Dedifferentiated amniotic fluid mesenchymal stem cell (primary cell): Measurements from ENCODE around the gene DAP.

Experiments
- DNase-seq: peaks from one replicate; pipeline ENCODE4 v3.0.0-alpha.2; 2016; ENCODE audit errors: extremely low spot score

The DAP gene

DNA sequence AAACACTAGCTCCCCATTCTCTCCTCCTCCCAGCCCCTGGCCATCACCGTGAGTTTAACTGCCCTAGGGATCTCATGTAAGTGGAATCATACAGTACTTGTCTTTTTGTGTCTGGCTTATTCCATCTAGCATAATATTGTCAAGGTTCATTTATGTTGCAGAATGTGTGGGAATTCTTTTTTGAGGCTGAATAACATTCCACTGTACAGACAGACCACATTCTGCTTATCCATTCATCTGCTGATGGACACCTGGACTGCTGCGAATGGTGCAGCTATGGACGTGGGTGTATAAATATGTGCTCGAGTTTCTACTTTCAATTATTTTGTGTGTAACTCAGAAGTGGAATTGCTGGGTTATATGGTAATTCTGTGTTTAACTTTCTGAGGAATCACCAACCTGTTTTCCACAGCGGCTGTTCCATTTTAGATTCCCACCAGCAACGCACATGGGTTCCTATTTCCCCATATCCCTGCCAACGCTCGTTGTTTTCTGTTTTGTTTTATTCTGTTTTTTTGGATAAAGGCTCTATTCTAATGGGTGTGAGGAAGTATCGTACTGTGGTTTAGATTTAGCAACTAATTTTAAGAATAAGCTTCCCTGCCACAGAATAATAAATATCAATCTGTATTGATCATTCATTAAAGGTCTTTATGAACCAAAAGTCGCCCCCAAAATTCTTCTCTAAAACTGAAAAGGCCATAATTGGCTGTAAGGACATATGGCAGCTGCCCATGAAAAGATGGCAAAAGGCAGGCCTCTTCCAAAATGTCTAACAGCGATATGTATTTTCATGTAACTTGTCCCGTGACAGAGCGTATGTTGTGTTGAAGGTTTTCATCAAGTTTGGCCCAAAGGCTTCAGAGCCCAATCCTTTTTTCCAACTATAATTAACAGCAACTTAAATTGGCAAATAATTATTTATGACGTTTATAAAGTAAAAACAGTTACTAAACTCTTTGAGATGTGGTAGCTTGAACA lies 70.3 kb downstream of the DAP start:
- no peak for DNase-seq

GRCh38 chr5:10689391-10690081 lies 71.5 kb downstream of the DAP start:
- no peak for DNase-seq

DNA sequence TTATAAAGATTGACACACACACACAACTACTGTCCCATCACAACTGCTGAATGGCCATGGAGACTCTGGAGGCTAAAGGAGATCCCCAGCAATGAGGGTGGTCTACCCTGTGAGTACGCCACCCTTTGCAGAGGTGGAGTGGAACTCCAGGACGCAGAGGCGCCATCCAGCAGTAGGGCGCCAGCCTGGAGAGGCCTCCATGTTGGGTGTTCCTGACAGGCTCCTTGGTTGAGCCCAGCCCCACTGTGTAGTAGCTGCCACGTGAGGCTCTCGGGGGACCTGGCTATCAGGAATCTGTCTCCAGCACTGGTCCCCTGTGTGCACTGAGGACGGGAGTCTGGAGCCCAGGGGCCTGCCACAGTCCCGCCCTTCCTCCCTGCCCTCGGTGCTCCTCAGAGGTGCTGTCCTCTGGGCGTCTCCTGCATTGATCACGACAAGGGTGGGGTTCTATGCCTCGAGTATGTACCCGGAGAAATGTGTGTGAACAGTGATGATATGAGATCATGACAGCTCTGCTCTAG lies 72.3 kb downstream of the DAP start:
- no peak for DNase-seq

GRCh38 chr5:10686890-10687289 lies 74.1 kb downstream of the DAP start:
- DNase-seq, result no peak

DNA sequence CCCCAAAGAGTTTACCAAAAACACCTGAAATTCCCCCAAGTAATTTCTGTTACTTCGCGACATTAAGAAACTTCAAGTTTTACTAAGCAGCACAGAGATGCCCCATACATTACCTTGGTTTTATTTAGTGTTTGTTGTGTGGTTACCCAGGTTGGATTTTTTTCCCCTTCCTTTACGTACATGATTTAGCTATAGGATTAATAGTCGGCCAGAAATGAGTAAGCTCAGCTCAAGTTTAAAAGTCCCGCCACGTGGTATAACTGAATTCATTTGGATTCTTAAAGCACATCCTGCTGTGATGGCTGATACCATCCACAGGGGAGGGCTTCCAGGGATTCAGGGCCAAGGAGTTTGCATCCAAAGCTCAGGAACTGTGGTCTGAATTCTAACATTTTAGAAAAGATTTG lies 75.9 kb downstream of the DAP start:
- DNase-seq, result no peak

DNA sequence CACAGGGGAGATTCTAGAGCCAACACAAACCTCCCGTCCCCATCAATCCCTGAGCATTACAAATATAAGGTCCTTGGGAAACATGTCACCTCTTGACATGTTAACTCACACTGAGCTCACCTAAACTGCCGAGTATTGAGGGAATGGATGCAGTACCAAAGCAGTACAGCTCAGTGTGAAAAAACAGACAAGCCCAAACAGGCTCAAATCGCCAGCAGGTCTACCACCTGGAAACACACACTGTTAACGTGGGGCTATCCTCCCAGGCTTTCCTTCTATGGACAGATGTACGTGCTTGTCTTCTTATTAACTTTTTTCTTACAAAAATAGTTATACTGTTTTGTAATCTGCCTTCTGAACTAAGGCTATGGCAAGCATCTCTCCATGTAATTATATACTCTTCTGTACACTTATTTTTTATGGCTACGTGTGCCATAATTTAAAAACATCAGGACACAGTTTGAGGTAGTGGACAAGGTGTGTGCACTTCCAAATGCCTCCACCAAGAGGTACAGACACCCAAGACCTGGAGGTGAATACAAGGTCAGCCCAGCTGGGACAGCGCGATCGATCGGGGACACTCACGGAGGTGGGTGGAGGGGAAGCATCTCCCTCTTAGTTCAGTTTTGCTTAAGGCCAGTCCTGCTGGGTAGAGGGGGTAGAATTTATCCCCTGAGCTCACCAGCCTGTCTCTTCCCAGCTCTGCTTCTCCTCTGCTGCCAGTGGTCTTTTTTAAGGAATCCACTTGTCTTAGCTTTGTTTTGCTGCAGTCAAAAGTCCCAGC lies 76.5 kb downstream of the DAP start:
- DNase-seq, result no peak

- DNase-seq, result no peak
These were observed 78.1 kb downstream of the DAP start for GRCh38 chr5:10682801-10683525.

DNA sequence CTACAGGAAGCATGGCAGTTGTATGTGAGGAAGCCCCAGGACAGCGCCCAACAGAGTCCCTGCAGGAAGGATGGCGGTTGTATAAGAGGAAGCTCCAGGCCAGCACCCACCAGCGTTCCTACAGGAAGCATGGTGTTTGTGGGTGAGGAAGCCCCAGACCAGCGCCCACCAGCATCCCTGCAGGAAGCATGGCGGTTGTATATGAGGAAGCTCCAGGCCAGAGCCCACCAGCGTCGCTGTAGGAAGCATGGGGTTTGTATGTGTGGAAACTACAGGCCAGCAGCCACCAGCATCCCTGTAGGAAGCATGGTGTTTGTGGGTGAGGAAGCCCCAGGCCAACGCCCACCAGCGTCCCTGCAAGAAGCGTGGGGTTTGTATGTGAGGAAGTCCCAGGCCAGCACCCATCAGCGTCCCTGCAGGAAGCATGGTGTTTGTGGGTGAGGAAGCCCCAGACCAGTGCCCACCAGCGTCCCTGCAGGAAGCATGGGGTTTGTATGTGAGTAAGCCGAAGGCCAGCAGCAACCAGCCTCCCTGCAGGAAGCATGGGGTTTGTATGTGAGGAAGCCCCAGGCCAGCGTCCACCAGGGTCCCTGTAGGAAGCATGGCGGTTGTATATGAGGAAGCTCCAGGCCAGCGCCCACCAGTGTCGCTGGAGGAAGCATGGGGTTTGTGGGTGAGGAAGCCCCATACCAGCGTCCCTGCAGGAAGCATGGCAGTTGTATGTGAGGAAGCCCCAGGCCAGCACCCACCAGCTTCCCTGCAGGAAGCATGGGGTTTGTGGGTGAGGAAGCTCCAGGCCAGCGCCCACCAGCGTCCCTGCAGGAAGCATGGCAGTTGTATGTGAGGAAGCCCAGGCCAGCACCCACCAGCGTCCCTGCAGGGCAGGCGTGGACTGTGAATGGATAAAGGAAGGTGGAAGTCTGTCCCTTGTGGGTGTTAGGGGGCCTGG lies 79.0 kb downstream of the DAP start:
- DNase-seq, result no peak

- no peak for DNase-seq
These were observed 80.1 kb downstream of the DAP start for GRCh38 chr5:10680876-10681481.

GRCh38 chr5:10679336-10679988 lies 81.6 kb downstream of the DAP start:
- DNase-seq, result no peak

GRCh38 chr5:10678244-10678643 lies 82.8 kb downstream of the DAP start:
- DNase-seq, result peak; percentile 46

- DNase-seq, result no peak
These were observed 83.5 kb downstream of the DAP start for GRCh38 chr5:10677533-10677932.

- DNase-seq, result no peak
These were observed 84.1 kb downstream of the DAP start for GRCh38 chr5:10676946-10677345.

DNA sequence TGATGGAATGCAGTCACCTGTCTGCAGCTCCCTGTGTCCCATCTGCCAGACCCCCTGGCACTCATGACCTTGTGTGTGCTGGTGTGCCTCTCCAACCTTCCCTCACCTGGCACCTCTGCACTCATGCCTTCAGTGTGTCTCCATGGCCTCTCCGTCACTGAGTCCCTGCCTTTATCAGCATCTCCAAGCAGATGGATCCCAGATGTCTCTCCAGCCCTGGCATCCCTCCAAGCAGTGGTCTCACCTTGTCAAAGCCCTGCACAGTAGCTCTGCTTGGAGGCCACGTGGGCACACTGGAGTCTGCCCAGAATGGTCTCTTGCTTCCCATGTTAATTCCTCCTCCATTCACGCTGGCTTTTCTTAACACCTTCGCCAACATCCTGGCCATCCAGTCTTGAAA lies 84.8 kb downstream of the DAP start:
- no peak for DNase-seq

DNA sequence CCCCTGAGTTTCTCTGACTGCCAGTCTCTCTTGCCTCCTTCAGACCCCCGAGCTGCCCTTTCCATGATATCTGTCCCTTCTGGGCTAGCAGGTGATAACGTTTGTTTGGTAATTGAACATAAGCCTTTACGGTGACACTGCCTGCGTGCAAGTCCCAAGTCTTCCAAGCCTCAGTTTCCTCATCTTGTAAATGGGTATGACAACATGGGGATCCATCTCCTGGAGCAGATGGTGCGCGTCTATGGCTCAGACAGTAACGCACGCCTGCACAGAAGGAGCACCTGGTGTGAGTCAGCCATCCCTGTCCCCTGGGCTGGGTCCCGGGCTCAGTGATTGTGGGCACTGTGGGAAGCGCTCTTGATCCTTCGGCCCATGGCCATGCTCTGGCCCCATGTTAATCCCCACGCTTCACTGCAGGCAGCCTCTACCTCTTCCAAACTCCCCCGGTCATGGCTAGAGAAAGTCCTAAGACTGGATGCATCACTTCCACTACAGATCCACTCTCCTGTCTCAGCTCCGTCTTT lies 85.8 kb downstream of the DAP start:
- no peak for DNase-seq

DNA sequence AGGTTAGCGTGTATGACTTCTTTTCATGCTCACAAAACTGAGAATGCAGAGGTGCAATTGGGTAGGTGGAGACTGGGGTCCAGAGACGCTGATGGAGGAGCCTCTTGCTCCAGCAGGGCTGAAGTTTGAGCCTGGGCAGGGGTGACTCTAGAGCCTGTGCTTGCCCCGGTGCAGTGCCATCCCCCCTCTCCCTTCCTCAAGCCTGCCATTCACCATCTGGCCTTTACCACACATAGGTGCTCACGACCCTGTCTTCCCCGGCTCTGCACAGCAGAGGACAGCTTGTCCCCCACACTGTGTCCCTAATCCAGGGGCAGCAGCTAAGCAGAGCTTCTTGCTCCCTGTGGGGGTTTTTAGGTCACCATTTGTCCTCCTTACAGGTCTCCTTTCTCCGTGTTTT lies 86.5 kb downstream of the DAP start:
- DNase-seq, result no peak

DNA sequence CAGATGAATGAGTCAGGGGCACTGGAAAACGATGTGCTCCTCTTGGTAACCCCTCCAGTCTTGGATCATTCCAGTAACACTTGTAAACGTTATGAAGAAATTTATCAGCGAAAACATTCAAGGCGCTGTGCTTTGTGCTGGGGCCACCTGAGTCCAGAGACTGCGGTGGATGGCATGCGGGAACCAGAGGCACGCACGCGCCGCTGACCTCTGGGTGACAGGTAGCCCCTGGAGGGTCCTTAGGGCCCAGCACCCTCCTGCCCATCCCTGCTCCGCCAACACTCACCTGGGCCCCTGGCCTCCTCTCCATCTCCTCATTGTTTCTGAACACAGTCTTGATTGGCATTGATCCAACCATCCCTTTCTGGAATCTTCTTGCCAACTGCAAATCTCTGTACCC lies 86.9 kb downstream of the DAP start:
- DNase-seq, result no peak

- DNase-seq, result no peak
These were observed 87.6 kb downstream of the DAP start for GRCh38 chr5:10673407-10673806.

DNA sequence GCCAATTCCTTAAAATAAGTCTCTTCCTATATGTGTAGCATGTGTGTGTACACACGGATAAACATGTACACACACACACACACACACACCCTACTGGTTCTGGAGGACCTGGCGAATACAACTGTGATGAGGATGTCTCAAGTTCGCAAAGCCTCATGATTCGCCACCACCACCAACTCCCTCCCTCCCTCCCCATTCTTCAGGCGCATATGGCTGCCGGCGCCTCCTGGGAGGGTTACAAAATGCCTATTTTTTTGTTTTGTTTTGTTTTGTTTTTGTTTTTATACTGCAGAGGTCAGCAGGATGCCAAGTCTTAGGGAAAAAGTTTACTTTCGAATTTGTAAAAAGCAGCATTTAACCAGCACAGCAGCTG lies 88.0 kb downstream of the DAP start:
- no peak for DNase-seq
